ENCODE results near the gene FAM83D.

The FAM83D gene

DNA sequence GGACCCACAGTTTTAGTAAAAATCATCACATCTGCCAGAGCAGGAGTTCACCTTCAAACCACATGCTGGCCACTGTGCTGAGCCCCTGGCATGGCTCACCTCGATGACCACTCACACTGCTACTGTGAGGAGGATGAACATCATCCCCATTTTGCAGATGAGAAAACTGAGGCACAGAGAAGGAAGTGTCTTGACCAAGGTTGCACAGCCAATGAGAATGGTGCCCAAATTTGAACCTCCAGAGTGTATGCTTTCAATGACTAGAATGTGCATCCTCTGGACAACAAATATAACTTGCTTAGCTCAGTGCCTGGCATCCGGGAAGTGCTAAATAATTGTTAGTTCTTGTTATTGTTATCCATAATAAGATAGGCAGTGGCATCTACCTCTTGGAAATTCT is 37.2 kb upstream of the FAM83D start:
- no peaks in the 10 kb centered on the region for H3K36me3 ChIP-seq (ENCODE audit: control insufficient read depth, insufficient read depth, low read length)
- H3K4me1 ChIP-seq (ENCODE audit: control insufficient read depth, insufficient read depth, low read length) = no peaks in the 10 kb centered on the region
- H3K27ac ChIP-seq (ENCODE audit: low read depth, low read length) = no peak overlapping the region
- no peak overlapping the region for H3K4me3 ChIP-seq (ENCODE audit: low read length)
- no peaks in the 10 kb centered on the region for H3K27me3 ChIP-seq (ENCODE audit: control insufficient read depth, insufficient read depth, low read length)
- H3K9ac ChIP-seq (ENCODE audit: low read length) = no peak overlapping the region

DNA sequence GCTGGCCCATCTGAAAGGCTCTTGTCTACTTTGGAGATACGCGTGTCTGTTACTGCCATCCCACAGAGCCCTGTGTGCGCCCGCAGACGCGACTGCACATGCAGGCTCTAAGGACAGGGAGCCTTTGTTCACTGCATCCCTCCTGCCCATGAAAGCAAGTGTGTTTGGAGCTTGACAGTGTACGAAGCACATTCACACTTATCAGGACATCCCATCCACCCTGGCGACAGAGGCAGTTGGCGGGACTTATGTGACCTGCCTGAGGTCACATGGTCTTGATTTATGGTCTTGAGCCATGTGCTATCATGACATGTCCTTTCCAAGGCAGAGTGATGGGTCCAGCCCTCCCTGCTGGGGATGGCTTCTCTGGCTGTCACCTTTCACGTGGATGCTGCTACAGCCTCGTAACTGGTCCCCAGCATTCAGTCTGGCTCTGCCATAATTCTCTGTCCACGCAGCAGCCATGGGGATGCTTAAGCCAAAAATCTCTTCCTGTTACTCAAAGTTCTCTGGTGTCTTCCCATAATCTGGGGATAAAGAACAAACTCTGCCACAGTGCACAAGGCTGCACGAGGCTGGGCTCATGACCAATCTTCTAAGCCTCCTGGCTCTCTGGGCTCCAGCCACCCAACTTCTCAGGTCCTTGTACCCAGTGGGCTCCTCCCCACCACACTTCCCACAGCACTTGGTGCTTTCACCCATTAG is 36.3 kb upstream of the FAM83D start:
- Histone ChIP-seq H3K4me1 (ENCODE audit: control insufficient read depth, insufficient read depth, low read length) (no peaks in the 10 kb centered on the region), H3K36me3 (ENCODE audit: control insufficient read depth, insufficient read depth, low read length) (no peaks in the 10 kb centered on the region), H3K9ac (ENCODE audit: low read length) (no peak overlapping the region), H3K27ac (ENCODE audit: low read depth, low read length) (no peak overlapping the region), H3K27me3 (ENCODE audit: control insufficient read depth, insufficient read depth, low read length) (no peaks in the 10 kb centered on the region), H3K4me3 (ENCODE audit: low read length) (no peak overlapping the region)

- H3K27me3 ChIP-seq (ENCODE audit: control insufficient read depth, insufficient read depth, low read length) = no peaks in the 10 kb centered on the region
- no peak overlapping the region for H3K4me3 ChIP-seq (ENCODE audit: low read length)
- H3K36me3 ChIP-seq (ENCODE audit: control insufficient read depth, insufficient read depth, low read length) = no peaks in the 10 kb centered on the region
- no peaks in the 10 kb centered on the region for H3K4me1 ChIP-seq (ENCODE audit: control insufficient read depth, insufficient read depth, low read length)
- no peak overlapping the region for H3K27ac ChIP-seq (ENCODE audit: low read depth, low read length)
- H3K9ac ChIP-seq (ENCODE audit: low read length) = no peak overlapping the region
Observed at GRCh38 chr20:38890497-38890818, 35.8 kb upstream of the FAM83D start.

DNA sequence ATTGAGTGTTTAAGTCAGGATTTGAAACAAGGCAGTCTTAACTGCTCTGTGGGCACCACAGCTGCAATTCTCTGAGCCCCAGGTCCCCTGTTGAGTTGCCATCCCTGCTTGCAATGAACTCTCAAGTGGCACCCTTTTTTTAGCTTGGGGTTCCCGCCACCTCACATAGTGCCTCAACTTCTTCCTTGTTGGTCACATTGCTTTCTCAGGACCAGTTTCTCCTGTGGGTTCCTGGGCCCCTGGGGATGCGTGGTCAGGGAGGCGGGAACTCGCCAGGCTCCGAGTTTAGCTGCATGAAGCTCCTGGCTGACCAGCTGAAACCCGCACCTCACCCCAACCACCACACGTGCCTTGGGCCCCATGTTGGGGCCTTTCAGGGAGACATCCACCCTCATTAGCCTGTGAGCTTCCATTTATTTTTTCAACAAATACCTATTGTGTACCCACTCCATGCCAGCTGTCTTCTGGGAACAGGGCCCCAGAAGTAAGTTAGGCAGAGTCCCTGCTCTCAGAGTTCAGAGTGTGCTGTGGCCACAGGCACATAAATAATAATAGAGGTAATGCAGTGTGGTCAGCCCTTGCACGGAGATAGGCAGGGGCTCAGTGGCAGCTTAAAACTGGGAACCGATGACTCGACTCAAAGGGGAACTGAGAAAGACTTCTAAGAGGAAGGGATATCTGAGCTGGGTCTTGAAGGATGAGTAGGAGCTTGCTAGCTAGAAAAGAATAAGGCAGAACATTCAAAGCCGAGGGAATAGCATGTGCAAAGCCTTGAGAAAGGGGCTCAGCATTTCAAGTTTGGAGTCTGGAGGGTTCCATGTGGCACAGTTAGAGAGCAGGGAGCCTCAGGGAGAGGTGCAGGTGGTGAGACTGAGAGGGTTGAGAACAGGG is 33.9 kb upstream of the FAM83D start:
- no peaks in the 10 kb centered on the region for H3K4me1 ChIP-seq (ENCODE audit: control insufficient read depth, insufficient read depth, low read length)
- H3K36me3 ChIP-seq (ENCODE audit: control insufficient read depth, insufficient read depth, low read length) = no peaks in the 10 kb centered on the region
- H3K9ac ChIP-seq (ENCODE audit: low read length) = no peak overlapping the region
- H3K4me3 ChIP-seq (ENCODE audit: low read length) = no peak overlapping the region
- H3K27me3 ChIP-seq (ENCODE audit: control insufficient read depth, insufficient read depth, low read length) = no peaks in the 10 kb centered on the region
- no peak overlapping the region for H3K27ac ChIP-seq (ENCODE audit: low read depth, low read length)

GRCh38 chr20:38893056-38893564 is 33.1 kb upstream of the FAM83D start:
- Histone ChIP-seq H3K9ac (ENCODE audit: low read length) (no peak overlapping the region), H3K4me1 (ENCODE audit: control insufficient read depth, insufficient read depth, low read length) (no peaks in the 10 kb centered on the region), H3K27ac (ENCODE audit: low read depth, low read length) (no peak overlapping the region), H3K27me3 (ENCODE audit: control insufficient read depth, insufficient read depth, low read length) (no peaks in the 10 kb centered on the region), H3K4me3 (ENCODE audit: low read length) (no peak overlapping the region), H3K36me3 (ENCODE audit: control insufficient read depth, insufficient read depth, low read length) (no peaks in the 10 kb centered on the region)

GRCh38 chr20:38893565-38894090 is 32.6 kb upstream of the FAM83D start:
- no peaks in the 10 kb centered on the region for H3K36me3 ChIP-seq (ENCODE audit: control insufficient read depth, insufficient read depth, low read length)
- no peak overlapping the region for H3K4me3 ChIP-seq (ENCODE audit: low read length)
- no peak overlapping the region for H3K27ac ChIP-seq (ENCODE audit: low read depth, low read length)
- H3K27me3 ChIP-seq (ENCODE audit: control insufficient read depth, insufficient read depth, low read length) = no peaks in the 10 kb centered on the region
- no peaks in the 10 kb centered on the region for H3K4me1 ChIP-seq (ENCODE audit: control insufficient read depth, insufficient read depth, low read length)
- no peak overlapping the region for H3K9ac ChIP-seq (ENCODE audit: low read length)

GRCh38 chr20:38894091-38894847 is 31.9 kb upstream of the FAM83D start:
- Histone ChIP-seq H3K9ac (ENCODE audit: low read length) (no peak overlapping the region), H3K27me3 (ENCODE audit: control insufficient read depth, insufficient read depth, low read length) (no peaks in the 10 kb centered on the region), H3K4me1 (ENCODE audit: control insufficient read depth, insufficient read depth, low read length) (no peaks in the 10 kb centered on the region), H3K36me3 (ENCODE audit: control insufficient read depth, insufficient read depth, low read length) (no peaks in the 10 kb centered on the region), H3K27ac (ENCODE audit: low read depth, low read length) (no peak overlapping the region), H3K4me3 (ENCODE audit: low read length) (no peak overlapping the region)

- Histone ChIP-seq H3K27ac (ENCODE audit: low read depth, low read length) (no peak overlapping the region), H3K4me1 (ENCODE audit: control insufficient read depth, insufficient read depth, low read length) (no peaks in the 10 kb centered on the region), H3K9ac (ENCODE audit: low read length) (no peak overlapping the region), H3K4me3 (ENCODE audit: low read length) (no peak overlapping the region), H3K27me3 (ENCODE audit: control insufficient read depth, insufficient read depth, low read length) (no peaks in the 10 kb centered on the region), H3K36me3 (ENCODE audit: control insufficient read depth, insufficient read depth, low read length) (no peaks in the 10 kb centered on the region)
Observed at GRCh38 chr20:38895098-38895949, 30.9 kb upstream of the FAM83D start.

DNA sequence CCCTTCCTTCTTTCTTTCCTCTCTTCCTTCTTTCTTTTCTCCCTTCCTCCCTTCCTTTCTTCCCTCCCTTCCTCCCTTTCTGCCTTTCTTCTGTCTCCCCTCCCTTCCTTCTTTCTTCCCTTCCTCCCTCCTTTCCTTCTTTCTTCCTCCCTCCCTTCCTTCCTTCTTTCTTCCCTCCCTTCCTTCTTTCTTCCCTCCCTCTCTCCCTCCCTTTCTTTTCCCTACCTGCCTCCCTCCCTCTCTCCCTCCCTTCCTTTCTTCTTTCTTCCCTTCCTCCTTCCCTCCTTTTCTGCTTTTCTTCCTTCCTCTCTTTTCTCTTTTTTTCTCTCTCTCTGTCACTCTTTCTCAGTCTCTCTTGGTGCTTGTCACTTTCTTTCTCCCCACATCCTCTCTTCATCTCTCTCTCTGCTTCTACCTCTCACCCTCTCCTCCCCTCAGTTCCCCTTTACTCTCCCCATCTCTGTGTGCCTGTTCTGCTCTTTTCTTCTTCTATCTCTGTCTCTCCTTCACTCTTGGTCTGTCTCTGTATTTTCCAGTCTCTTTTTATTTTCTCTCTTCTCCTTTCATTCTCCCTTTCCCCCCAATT is 30.1 kb upstream of the FAM83D start:
- Histone ChIP-seq H3K4me3 (ENCODE audit: low read length) (no peak overlapping the region), H3K4me1 (ENCODE audit: control insufficient read depth, insufficient read depth, low read length) (no peaks in the 10 kb centered on the region), H3K27ac (ENCODE audit: low read depth, low read length) (no peak overlapping the region), H3K36me3 (ENCODE audit: control insufficient read depth, insufficient read depth, low read length) (no peaks in the 10 kb centered on the region), H3K9ac (ENCODE audit: low read length) (no peak overlapping the region), H3K27me3 (ENCODE audit: control insufficient read depth, insufficient read depth, low read length) (no peaks in the 10 kb centered on the region)

DNA sequence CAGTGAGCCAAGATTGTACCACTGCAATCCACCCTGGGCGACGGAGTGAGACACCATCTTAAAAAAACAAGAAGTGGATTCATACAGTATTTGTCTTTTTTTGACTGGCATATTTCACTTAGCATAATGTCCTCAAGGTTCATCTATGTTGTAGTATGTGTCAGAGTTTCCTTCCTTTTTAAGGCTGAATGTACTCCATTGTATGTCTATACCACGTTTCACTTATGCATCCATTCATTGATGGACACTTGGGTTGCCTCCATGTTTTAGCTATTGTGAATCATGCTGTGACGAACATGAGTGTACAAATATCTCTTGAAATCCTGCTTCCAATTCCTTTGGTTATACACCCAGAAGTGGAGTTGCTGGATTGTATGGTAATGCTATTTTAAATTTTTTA is 28.9 kb upstream of the FAM83D start:
- no peak overlapping the region for H3K4me3 ChIP-seq (ENCODE audit: low read length)
- no peaks in the 10 kb centered on the region for H3K36me3 ChIP-seq (ENCODE audit: control insufficient read depth, insufficient read depth, low read length)
- H3K9ac ChIP-seq (ENCODE audit: low read length) = no peak overlapping the region
- H3K27me3 ChIP-seq (ENCODE audit: control insufficient read depth, insufficient read depth, low read length) = no peaks in the 10 kb centered on the region
- no peak overlapping the region for H3K27ac ChIP-seq (ENCODE audit: low read depth, low read length)
- H3K4me1 ChIP-seq (ENCODE audit: control insufficient read depth, insufficient read depth, low read length) = no peaks in the 10 kb centered on the region

- Histone ChIP-seq H3K27me3 (ENCODE audit: control insufficient read depth, insufficient read depth, low read length) (no peaks in the 10 kb centered on the region), H3K36me3 (ENCODE audit: control insufficient read depth, insufficient read depth, low read length) (peaks cover 6% of the 10 kb centered on the region), H3K4me1 (ENCODE audit: control insufficient read depth, insufficient read depth, low read length) (no peaks in the 10 kb centered on the region), H3K9ac (ENCODE audit: low read length) (no peak overlapping the region), H3K4me3 (ENCODE audit: low read length) (no peak overlapping the region), H3K27ac (ENCODE audit: low read depth, low read length) (no peak overlapping the region)
Observed at GRCh38 chr20:38900606-38901005, 25.6 kb upstream of the FAM83D start.

Data from rectal smooth muscle tissue (tissue), 1 donor.